Neural crest cell (in vitro differentiated cells): ENCODE data around the gene USP4. TPM values are rescaled to one million over a fixed set of nuclear protein-coding genes. Genes with fewer than 3 reads are reported as not detected.

Experiments used
- DNase-seq: peaks from one replicate; pipeline ENCODE4 v3.0.0; 2021; ENCODE audit warnings: low read depth, mixed read lengths, low spot score
- H3K27ac Mint-ChIP-seq: one replicate; pipeline ENCODE4 v1.8.0; 2021; ENCODE audit warnings: mild to moderate bottlenecking, mixed read lengths; ENCODE audit not compliant: unreplicated experiment
- H3K27me3 Mint-ChIP-seq: 2 replicates; pipeline ENCODE4 v1.8.0; 2021; ENCODE audit warnings: low read depth, mild to moderate bottlenecking, mixed read lengths
- H3K36me3 Mint-ChIP-seq: 2 replicates; pipeline ENCODE4 v1.8.0; 2021; ENCODE audit warnings: low read depth, mild to moderate bottlenecking, mixed read lengths
- H3K4me1 Mint-ChIP-seq: 2 replicates; pipeline ENCODE4 v1.8.0; 2021; ENCODE audit warnings: mixed read lengths
- H3K4me3 Mint-ChIP-seq: one replicate; pipeline ENCODE4 v1.8.0; 2021; ENCODE audit warnings: mild to moderate bottlenecking, mixed read lengths
- H3K9me3 Mint-ChIP-seq: 2 replicates; pipeline ENCODE4 v1.8.0; 2021; ENCODE audit warnings: mixed read lengths
- CTCF ChIP-seq: fragments of 200-600 bp; sonication (generic); conservative IDR thresholded peaks from 2 replicates; pipeline ENCODE4 v1.5.0; 2021; ENCODE audit warnings: antibody characterized with exemption, mild to moderate bottlenecking
- total RNA-seq: library from RNA; stranded (reverse); gene quantifications from 2 replicates; pipeline ENCODE4 v1.2.1, GENCODE V29; 2021

Gene USP4
- total RNA-seq, 1 donor from 2014 or later = 41.5 TPM

DNA sequence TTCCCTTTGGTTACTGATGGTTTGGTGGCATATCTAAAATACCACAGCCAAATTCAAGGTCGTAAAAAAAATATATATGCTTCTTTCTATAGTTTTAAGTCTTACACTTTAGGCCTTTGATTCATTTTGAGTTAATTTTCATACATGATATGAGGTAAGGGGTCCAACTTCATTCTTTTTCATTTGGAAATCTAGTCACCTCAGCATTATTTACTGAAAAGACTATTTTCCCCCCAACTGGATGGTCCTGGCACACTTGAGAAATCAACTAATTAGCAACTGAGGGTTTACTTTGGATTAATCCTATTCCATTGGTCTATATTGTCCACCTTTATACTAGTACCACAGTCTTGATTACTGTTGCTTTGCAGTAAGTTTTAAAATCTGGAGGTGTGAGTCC is 45.8 kb upstream of the USP4 start:
- Mint-ChIP-seq H3K4me1 (peaks cover 12% of the 10 kb centered on the region), H3K36me3 (peaks cover 3% of the 10 kb centered on the region), H3K27me3 (no peaks in the 10 kb centered on the region), H3K4me3 (no peak overlapping the region), H3K9me3 (no peaks in the 10 kb centered on the region), H3K27ac (no peak overlapping the region)
- no peak for TF ChIP-seq CTCF
- DNase-seq = no peak

DNA sequence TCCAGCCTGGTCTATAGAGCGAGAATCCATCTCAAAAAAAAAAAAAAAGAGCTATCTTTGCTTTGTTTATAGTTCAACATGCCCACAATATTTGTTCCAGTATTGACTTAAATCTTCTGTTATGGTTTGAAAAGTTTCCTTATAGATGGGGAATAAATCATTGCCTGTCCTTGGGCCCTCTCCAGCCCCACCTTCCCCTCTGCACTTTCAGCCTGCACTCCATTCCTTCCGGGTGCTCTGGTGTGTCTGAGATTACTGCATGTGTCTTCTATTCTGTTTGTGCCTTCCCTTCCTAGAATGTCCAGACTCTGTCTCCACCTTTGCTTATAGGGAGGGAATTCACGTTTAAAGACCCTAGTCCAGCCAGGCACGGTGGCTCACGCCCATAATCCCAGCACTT is 43.5 kb upstream of the USP4 start:
- TF ChIP-seq CTCF = no peak
- H3K36me3 Mint-ChIP-seq = peaks cover 3% of the 10 kb centered on the region
- no peak overlapping the region for H3K4me3 Mint-ChIP-seq
- no peaks in the 10 kb centered on the region for H3K27me3 Mint-ChIP-seq
- peaks cover 16% of the 10 kb centered on the region for H3K4me1 Mint-ChIP-seq
- DNase-seq = no peak
- H3K9me3 Mint-ChIP-seq = no peaks in the 10 kb centered on the region
- H3K27ac Mint-ChIP-seq = no peak overlapping the region

- H3K4me3 Mint-ChIP-seq = no peak overlapping the region
- no peak overlapping the region for H3K27ac Mint-ChIP-seq
- no peaks in the 10 kb centered on the region for H3K9me3 Mint-ChIP-seq
- H3K36me3 Mint-ChIP-seq = peaks cover 3% of the 10 kb centered on the region
- H3K27me3 Mint-ChIP-seq = no peaks in the 10 kb centered on the region
- DNase-seq = no peak
- TF ChIP-seq CTCF = no peak
- peaks cover 6% of the 10 kb centered on the region for H3K4me1 Mint-ChIP-seq
These were observed 38.5 kb upstream of the USP4 start for GRCh38 chr3:49378249-49378895.

GRCh38 chr3:49377483-49377882 is 37.6 kb upstream of the USP4 start:
- Mint-ChIP-seq H3K27ac (peak overlapping the region; percentile 35), H3K4me1 (peaks cover 4% of the 10 kb centered on the region), H3K4me3 (no peak overlapping the region), H3K9me3 (no peaks in the 10 kb centered on the region), H3K27me3 (no peaks in the 10 kb centered on the region), H3K36me3 (peaks cover 7% of the 10 kb centered on the region)
- no peak for DNase-seq
- TF ChIP-seq CTCF = no peak

DNA sequence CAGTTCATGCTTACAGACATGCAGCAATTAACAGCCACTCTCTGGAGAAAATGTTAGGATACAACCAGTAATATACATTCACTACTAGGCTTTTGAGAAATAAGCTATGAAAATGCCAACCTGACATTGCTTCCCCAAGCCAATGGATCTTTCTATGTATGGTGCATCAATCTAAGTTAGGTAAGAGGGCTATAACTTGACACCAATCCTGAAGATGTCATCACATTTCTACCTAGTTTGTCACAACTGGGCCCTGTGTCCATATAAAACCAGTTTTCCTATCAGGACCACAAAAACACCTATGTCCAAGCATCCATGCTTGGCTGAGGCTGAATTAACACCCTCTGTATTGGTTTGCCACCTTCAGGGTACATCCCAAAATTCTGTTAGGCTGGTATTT is 32.1 kb upstream of the USP4 start:
- Mint-ChIP-seq H3K4me1 (no peaks in the 10 kb centered on the region), H3K27ac (no peak overlapping the region), H3K4me3 (no peak overlapping the region), H3K27me3 (no peaks in the 10 kb centered on the region), H3K36me3 (peaks cover 16% of the 10 kb centered on the region), H3K9me3 (no peaks in the 10 kb centered on the region)
- DNase-seq = no peak
- no peak for TF ChIP-seq CTCF
